KBM-7 (cell line): ENCODE results near the gene ADARB2.
"Not testable (repeated sequence)": the region's sequence is repeated elsewhere in the genome, so short reads cannot be mapped to it uniquely, and the experiment has no call there.

Source experiments
- DNase-seq: peaks from one replicate; pipeline ENCODE4 v3.0.0-alpha.2; 2015
- in situ Hi-C: fragments of 300-500 bp; cut with MboI; formaldehyde crosslinking; loops from 2 replicates; pipeline ENCODE4 v1.14.3; 2020; ENCODE audit warnings: low sequenced_read_pairs, low pct_unique_long_range_greater_than_20kb, mixed read lengths

ADARB2 gene

DNA sequence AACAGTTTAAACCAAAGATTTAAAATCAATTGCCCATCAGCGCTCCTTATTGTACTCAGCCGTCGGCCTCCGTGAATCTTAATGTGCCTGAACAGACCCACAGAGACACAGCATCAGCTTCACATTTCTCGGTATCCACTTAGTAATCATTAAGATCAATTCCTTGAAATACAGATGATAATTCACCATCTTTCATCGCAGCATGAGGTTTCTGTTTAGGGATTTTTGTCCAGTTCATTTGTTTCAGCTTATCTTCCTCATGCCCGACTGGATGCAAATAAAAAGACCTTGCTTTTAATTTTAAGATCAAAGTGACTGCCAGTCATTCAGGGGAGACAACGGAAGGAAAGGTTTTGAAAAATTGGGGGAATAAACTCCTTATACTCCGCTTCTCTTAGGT is 473.3 kb downstream of the ADARB2 start:
- in situ Hi-C loops: no loop called here
- DNase-seq: no peak

DNA sequence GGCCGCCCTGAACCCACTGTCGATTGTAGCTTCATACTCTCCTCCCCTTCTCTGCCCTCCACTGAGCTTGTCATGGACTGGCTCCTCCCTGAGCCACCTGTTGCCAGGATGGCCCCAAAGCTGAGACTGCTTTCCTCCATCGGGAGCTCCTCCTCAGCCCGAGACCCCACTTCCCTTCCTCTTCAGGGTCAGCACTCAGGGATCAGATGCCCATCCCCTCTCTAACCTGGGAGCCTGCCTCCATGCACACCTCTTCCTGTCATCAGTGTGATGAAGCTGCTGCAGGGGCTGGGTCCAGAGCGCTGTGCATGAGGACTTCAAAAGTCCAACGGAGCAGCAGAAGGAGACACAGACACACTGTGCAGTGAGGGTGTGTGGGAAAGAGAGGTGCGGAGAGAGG is 480.1 kb downstream of the ADARB2 start:
- in situ Hi-C loops: no loop called here
- no peak for DNase-seq

DNA sequence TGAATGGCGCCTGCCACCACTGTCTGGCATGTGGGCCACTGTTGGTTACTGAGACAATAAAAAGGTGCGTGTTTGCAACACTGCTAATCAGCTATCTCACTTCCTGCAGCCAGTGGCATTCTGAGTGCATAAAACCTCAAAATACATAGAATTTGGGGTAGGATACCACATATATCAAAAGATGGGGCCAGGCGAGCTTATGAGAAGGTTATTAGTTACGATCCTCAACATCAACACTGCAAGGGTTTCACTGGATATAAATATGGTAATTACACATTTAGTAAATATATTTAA is 480.9 kb downstream of the ADARB2 start:
- no peak for DNase-seq
- in situ Hi-C loops: no loop called here

DNA sequence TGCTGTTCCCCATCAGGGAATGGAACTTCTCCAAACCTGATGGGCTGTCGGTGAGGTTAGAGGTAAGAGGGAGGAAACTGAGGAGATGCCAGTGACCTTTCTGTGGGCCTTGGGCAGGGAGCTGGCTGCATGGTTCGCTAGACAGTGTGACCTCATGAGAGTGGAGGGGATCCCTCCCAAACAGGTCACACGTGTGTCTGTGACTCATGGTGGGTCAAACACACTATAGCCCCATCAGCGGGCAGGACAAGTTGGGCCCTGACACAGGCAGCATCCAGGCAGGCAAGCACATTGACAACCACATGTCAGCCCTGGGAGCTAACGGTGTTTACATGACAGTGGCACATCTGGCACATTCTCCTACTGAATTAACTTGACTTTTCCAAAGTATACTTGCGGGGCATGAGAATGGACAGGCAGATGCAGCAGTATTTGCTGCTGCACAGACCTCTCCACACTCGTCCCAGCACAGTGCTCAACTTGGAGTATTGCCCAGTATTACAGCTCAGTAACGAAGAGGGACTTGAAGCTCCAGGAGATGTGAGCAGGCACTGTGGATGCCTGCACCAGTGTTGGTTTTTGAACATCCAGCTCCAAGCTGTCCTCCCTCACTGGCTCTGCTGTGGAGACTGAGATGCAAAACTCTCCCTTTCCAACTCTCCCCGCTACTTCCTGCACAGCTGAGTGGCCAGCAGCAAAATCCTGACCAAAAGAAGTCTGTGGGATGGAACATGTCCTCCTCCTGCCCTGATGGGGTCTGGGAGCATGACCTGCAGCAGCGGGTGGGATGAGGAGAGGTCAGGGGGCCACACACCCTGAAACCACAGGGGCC is 481.5 kb downstream of the ADARB2 start:
- in situ Hi-C loops: no loop called here
- no peak for DNase-seq

DNA sequence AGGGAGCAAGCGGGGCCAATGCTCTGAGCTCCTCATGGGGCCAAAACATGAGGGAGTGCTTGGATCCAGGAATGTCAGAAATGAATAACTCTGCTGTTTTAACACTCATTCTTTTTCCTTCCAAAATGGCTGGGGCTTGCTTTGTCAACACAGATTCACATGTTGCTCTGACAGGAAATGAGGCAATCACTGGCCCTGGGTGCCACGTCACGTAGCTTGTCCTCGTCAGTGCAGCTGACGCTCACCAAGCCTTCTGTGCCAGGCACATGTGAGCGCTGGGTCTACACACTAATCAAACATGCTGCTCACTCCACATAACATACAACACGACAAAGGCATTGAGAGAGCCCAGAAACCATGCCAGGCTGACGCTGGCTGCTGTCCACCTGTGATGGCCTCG is 482.2 kb downstream of the ADARB2 start:
- in situ Hi-C loops: no loop called here

DNA sequence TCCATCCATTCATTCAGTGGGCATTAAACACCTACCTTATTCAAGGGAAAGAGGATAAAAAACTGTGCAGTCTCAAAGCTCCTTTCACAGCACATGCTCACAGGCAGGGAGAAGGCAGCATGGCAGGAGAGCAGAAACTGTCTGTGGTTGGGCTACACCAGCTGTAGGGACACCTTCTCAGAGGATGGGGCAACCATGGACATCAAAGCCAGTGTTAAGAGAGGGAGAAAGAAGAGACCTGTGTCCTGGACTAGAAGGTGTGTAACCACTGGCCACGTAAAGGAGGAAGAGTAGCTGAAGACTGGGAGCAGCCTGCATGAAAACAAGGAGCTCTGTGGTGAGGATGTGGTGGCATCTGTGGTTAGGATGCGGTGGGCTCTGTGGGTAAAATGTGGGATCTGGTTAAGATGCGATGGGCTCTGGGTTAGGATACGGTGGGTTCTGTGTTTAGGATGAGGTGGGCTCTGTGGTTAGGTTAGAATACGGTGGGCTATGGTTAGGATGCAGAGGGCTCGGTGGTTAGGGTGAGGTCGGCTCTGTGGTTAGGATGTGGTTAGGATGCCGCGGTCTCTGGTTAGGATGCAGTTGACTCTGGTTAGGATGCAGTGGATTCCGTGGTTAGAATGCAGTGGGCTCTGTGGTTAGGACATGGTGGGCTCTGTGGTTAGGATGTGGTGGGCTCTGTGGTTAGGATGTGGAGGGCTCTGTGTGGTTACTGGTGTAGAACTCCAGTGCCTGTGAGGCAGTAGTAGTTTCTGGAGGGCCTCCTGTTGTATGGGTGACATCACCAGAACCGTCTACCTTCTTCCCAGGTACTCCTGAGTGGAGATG is 483.6 kb downstream of the ADARB2 start:
- peak; percentile 5 for DNase-seq
- in situ Hi-C loops: no loop called here

More for the DNA sequence above, 482.2 kb downstream of the ADARB2 start:
- no peak for DNase-seq

DNA sequence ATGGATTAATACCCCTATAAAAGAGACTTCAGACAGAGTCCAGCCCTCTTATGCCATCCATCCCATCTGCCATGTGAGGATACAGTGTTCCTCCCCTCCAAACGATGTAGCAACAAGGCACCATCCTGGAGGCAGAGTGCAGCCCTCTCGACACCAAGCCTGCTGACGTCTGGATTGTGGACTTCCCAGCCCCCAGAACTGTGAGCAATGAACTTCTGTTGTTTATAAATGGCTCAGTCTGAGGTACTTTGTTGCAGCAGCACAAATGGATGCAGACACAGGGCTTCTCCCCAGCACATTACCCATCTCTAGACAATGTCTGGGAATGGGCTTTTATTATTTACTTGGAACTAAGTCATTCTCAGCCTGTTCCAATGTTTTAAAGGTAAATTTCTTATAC is 485.6 kb downstream of the ADARB2 start:
- in situ Hi-C loops: no loop called here
- DNase-seq: no peak

DNA sequence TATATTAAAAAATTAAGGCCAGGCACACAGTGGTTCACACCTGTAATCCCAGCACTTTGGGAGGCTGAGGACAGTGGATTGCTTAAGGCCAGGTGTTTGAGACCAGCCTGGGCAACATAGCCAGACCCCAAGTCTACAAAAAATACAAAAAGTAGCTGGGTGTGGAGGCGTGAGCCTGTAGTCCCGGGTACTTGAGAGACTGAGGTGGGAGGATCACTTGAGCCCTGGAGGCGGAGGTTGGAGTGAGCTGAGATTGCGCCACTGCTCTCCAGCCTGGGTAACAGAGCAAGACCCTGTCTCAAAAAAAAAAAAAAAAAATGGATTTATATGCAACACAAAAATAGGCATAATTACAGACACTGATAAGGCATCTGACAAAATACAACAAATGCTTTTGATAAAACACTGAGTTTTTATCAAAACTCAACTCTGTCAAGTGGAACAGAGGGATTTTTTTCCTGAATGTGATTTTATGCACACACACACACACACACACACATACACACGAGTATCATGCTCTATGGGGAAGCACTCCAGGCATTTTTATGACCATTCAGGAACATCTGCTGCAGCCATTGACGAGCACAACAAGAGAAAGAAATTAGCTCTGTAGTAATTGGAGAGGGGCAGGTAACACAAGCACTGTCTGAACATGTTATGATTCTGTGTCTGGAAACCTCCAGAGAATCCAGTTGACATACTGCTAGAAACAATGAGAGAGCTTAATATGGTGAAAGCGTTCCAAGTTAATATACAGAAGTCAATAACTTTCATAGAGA is 488.0 kb downstream of the ADARB2 start:
- in situ Hi-C loops: no loop called here
- no peak for DNase-seq

DNA sequence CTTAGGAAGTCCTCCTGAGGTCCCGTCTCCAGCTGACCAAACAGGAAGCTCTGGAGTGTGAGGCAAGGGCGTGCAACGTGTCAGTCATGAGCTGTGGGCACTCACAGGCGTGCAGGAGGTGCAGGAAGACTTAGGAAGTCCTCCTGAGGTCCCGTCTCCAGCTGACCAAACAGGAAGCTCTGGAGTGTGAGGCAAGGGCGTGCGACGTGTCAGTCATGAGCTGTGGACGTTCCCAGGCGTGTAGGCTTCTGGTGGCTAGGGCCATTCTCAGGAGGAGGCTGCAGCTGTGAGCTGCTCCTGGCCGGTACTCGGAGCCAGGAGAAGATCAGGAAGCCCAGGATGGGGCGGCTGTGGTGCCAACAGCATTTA is 489.1 kb downstream of the ADARB2 start:
- DNase-seq, in situ Hi-C loops: not testable (repeated sequence)

DNA sequence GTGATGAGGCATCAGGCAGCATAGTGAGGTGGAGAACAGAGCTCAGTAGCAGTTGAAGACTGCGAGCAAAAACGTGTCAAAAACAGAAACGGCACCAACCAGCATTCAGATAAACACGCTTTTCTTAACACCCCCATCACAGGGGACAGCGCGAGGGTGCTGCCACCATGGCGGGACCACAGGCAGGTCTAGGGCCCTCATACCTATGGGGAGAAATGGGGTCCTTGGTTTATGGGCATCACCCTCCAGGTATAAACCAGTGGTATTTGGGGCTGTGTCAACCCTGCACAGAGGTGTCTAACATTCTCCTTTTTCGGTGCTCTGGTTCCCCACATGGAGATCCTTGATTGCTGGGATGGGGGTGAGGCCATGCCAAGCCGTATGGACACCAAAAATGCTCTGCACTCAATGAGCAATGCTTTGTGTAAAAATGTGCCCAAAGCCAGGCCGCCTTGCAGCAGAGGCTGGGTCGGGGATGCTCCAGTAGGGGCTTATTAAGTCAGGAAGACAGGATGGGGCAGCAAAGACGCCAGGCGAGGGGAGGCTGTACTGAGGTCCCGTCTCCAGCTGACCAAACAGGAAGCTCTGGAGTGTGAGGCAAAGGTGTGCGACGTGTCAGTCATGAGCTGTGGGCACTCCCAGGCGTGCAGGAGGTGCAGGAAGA is 489.6 kb downstream of the ADARB2 start:
- in situ Hi-C loops: no loop called here
- DNase-seq: no peak

DNA sequence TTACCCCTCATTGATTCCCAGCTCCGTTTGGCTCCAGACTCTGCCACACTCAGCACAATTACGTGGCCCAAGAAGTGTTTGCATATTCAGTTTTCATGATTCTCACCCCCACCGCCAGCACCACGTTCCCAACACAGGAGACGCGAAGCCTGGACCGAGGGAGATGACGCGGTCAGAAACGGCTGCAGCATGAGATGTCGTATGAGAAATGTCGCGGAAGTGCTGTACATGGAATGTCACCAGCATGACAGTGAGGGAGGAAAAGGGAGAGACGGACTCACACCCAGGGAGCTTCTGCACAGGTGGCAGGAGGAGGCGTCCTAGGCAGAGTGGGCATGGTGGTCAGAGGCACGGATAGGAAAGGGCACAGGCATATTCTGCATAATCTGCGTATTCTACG is 492.8 kb downstream of the ADARB2 start:
- in situ Hi-C loops: no loop called here
- no peak for DNase-seq

DNA sequence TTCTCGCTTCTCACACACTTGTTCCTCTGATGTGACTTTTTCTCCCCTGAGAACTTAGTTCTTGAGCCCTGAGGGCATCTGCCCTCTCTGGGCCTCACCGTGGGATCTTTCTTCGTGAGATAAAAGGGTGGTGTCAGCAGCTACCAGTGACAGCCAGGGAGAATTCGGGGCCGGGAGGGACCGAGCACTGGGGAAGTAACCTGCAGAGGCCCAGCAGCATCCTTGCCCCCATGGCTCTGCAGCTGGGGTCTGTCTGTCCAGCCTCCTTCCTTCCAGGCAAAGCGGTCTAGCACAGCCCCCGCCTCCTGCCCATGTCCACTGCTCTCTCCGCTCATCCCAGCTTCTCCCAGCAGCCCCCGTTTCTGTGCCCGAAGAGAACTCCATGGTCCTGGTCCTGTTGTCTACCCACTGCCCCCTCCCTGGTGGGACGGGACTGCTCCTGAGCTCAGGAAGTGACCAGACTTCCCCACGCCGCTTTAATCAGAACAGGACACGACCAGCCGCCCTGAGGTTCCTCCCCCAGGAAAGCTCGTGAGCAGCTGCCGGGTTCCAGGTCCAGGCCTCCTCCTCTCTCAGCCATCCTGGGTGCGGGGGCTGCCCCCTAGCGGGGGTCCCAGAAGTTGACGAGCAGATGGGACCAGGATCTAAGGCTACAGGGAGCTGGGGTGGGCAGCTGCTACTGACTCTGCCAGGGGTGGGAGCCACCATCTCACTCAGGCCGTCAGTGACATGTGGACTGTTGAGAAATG is 493.7 kb downstream of the ADARB2 start:
- in situ Hi-C loops: no loop called here
- no peak for DNase-seq

DNA sequence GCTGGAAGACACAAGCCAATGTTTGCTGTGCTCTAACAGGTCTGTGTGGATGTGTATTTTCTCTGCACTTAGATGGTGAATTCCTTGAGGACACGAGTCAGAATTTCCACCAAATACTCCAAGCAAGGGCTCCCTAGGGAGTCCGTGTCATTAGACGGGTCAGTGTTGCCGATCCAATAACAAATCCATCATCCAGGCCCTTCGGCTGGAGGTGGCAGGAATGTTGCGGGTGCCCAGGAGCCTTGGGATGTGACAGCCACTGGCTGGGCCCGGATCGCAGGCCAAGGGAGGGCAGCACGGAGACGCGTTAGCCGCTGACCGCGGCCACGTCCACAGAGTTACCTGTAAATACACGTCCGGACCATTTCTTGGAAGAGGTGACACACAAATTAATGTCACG is 494.4 kb downstream of the ADARB2 start:
- DNase-seq: no peak
- in situ Hi-C loops: no loop called here

DNA sequence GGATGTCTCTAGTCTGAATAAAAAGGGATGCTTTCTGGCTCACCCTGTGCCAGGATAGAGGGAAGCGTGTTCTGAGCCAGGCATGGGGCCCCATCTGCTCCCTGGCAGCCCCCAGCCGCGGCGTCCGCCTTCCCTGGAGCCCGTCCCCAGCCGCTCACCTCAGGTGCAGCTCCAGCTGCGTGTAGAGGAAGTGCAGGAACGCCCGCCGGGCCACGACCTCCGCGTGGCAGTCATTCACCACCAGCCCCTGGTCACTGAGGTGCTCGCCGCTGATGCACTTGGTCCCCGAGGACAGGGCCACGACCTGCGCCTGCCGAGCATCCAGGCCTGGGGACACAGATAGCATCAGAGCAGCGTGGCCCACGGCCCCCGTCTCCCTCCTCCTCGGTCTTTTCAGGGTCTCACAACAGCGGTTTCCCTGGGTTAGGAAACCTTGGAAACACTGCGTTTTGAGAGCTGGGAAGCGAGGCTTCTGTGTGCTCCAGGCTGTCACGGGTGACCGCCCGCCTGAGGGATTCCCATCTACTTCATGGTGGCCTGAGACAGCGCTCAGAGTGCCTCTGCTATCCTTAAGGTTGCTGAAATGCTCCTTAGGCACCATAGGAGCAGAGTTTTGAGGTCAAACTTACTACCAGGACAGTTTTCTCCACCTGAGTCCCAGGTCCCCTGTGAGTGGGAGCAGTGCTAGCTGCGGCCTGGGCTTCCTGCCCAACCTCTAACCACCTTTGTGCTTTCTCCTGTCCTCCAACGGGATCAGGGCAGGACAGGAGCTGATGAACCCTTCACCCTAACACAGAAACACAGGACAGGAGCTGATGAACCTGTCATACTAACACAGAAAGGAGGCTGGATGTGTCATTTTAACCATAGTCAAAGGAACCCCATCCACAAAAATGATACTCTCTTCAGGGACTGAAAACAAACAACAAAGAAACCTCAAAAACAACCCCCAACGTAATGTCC is 495.1 kb downstream of the ADARB2 start:
- DNase-seq: no peak
- in situ Hi-C loops: no loop called here

DNA sequence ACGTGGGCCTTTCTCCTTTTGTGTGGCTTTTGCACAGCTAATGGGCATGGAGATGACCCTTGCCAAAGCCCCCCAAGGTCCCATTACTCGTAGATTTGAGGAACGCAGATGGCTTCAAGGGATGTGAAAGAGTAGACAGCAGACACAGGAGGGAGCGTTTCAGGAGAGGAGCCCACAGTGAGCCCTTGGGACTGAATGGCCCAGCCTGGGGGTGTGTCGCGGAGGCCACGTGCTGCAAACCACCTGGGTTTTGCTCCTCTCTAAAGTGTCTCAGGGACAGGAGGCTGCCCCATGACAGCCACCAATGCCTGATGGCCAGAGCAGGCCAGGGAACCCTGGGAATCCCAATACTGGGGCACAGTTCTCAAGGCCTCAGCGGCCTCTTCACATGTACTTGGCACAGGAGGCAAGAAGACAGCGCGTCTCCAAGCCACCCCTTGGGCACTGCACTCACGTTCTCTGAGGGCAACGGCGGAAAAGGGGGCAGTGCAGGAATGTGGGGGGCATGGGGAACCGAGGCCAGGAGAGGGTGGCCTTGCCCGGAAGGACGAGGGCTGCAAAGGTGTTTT is 495.9 kb downstream of the ADARB2 start:
- in situ Hi-C loops: no loop called here
- DNase-seq: no peak

DNA sequence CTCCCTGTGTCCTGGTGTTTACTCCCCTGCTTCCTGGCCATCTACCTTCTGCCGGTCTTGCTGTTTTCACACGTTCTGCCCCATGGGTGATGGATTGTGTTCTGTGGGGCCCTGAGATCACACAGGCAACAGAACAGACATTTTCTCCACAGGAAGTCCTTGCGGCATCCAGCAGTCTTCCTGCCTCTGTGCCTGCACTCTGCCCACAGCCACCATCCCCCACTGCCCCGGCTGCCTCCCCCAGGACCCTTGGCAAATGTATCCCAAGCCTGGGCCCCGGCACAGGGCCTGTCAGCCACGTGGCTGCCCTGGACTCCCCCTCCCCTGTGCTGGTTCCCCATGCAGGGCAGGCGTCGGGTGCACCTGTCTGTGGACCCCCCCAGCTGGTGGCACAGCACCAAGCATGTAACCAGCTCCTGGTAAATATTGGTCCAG is 497.0 kb downstream of the ADARB2 start:
- in situ Hi-C loops: no loop called here
- DNase-seq: no peak

DNA sequence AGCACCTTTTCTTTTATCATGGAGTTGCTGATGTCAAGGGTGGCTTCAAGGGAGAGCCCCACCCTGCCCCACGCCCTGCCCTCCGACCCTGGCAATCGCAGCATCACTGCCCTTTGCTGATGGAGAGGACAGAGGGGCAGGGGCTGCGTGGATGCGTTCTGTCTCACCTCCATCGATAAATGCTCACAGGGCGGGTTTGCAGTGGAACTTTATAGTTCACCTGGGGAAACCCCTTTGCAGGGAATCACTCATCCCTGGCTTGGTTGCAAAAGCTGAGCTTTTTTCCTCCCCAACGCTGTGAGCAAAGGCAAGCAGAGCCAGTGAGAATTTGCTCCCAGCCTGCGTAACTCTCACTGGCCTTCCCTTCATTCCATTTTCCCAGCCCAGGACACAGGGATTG is 504.3 kb downstream of the ADARB2 start:
- no peak for DNase-seq
- in situ Hi-C loops: no loop called here
